GM18868 (cell line): ENCODE measurements around the gene SIVA1.
A peak's percentile ranks its signal among the peaks of the same experiment; 100 is the strongest.
"Not testable (repeated sequence)": the region's sequence is repeated elsewhere in the genome, so short reads cannot be mapped to it uniquely, and the experiment has no call there.

ENCODE experiments used
- ATAC-seq: cut with Tn5 transposase; IDR thresholded peaks from one replicate; pipeline ENCODE4 v1.9.1; 2021; ENCODE audit warnings: mild to moderate bottlenecking, moderate library complexity; ENCODE audit not compliant: unreplicated experiment

Gene SIVA1

GRCh38 chr14:104750056-104750752, 2.7 kb upstream of the SIVA1 start:
- ATAC-seq, result no peak

- not testable (repeated sequence) for ATAC-seq
Observed at GRCh38 chr14:104750753-104751057, 2.2 kb upstream of the SIVA1 start.

- no peak for ATAC-seq
Observed at GRCh38 chr14:104751539-104752422, 1.2 kb upstream of the SIVA1 start.

GRCh38 chr14:104752423-104752734, 568 bp upstream of the SIVA1 start:
- ATAC-seq, result peak; percentile 74

- no peak for ATAC-seq
Observed at GRCh38 chr14:104753528-104754212, 723 bp downstream of the SIVA1 start.

- ATAC-seq, result no peak
Observed at GRCh38 chr14:104754213-104754851, 1.4 kb downstream of the SIVA1 start.

GRCh38 chr14:104755621-104756020, 2.7 kb downstream of the SIVA1 start:
- ATAC-seq, result no peak

GRCh38 chr14:104756477-104757237, 3.7 kb downstream of the SIVA1 start:
- ATAC-seq, result no peak

- no peak for ATAC-seq
Observed at GRCh38 chr14:104757238-104757585, 4.3 kb downstream of the SIVA1 start.

- ATAC-seq, result no peak
Observed at GRCh38 chr14:104757681-104758392, 4.9 kb downstream of the SIVA1 start.

GRCh38 chr14:104758981-104759969, 6.3 kb downstream of the SIVA1 start:
- no peak for ATAC-seq

- ATAC-seq, result no peak
Observed at GRCh38 chr14:104765517-104765916, 12.6 kb downstream of the SIVA1 start.

- no peak for ATAC-seq
Observed at GRCh38 chr14:104766256-104766862, 13.4 kb downstream of the SIVA1 start.

GRCh38 chr14:104766863-104767633, 14.1 kb downstream of the SIVA1 start:
- ATAC-seq, result no peak

- no peak for ATAC-seq
Observed at GRCh38 chr14:104767634-104767918, 14.6 kb downstream of the SIVA1 start.

- ATAC-seq, result peak; percentile 80
Observed at GRCh38 chr14:104768437-104769323, 15.7 kb downstream of the SIVA1 start.
